Activated CD8-positive, alpha-beta T cell treated with anti-CD3 and anti-CD28 coated beads for 36 hours (primary cell): ENCODE results near the gene NOL7. TPM values are rescaled to one million over a fixed set of nuclear protein-coding genes. Genes with fewer than 3 reads are reported as not detected.

ENCODE experiments used
- ATAC-seq: fragments of 200-7000 bp; cut with Tn5 transposase; one replicate; pipeline ENCODE4 v1.10.0; 2021; ENCODE audit warnings: mild to moderate bottlenecking, moderate library complexity
- CTCF ChIA-PET: fragments of 350-600 bp; sonication (Branson Sonifier 250); formaldehyde crosslinking; loops from one replicate; lab custom pipeline; 2021; ENCODE audit warnings: antibody characterized with exemption; lab: Charles Lee
- POLR2A ChIA-PET: fragments of 350-600 bp; sonication (Branson Sonifier 250); formaldehyde crosslinking; loops from one replicate; lab custom pipeline; 2021; ENCODE audit warnings: antibody characterized with exemption; lab: Charles Lee
- DNase-seq: peaks from one replicate; pipeline ENCODE4 v3.0.0-alpha.2; 2020
- H3K27ac Mint-ChIP-seq: one replicate; pipeline ENCODE4 v1.8.0; 2021; ENCODE audit warnings: mild to moderate bottlenecking, mixed read lengths
- H3K27me3 Mint-ChIP-seq: one replicate; pipeline ENCODE4 v1.8.0; 2021; ENCODE audit warnings: mixed read lengths
- H3K36me3 Mint-ChIP-seq: one replicate; pipeline ENCODE4 v1.8.0; 2021; ENCODE audit warnings: low read depth, mixed read lengths
- H3K4me1 Mint-ChIP-seq: one replicate; pipeline ENCODE4 v1.8.0; 2021; ENCODE audit warnings: low read depth, mixed read lengths
- H3K4me3 Mint-ChIP-seq: one replicate; pipeline ENCODE4 v1.8.0; 2021; ENCODE audit warnings: mild to moderate bottlenecking, moderate library complexity, mixed read lengths
- H3K9me3 Mint-ChIP-seq: one replicate; pipeline ENCODE4 v1.8.0; 2021; ENCODE audit warnings: mixed read lengths
- CTCF ChIP-seq: fragments of 200-600 bp; IDR thresholded peaks from one replicate; pipeline ENCODE4 v1.8.0; 2022; ENCODE audit warnings: antibody characterized with exemption, mild to moderate bottlenecking
- intact Hi-C: fragments of 100-400 bp; cut with micrococcal nuclease; formaldehyde crosslinking; loops from one replicate; pipeline ENCODE4 v1.10.0; 2022
- total RNA-seq, 2 experiments: library from RNA; stranded (reverse); gene quantifications; one replicate each; pipeline ENCODE4 v1.2.3, GENCODE V29; 2021

Gene NOL7
- total RNA-seq, 2 experiments from 2014 or later: 95.2 to 95.8 TPM

GRCh38 chr6:13655700-13656099 lies 40.6 kb downstream of the NOL7 start:
- POLR2A ChIA-PET: no interaction called here
- TF ChIP-seq CTCF: no peak
- intact Hi-C loops: no loop called here
- DNase-seq: no peak
- CTCF ChIA-PET: interaction anchor here (1.4 kb wide), 1 partner anchor 31 kb away, joined by 3 read pairs; no protein-coding TSS in a partner anchor
- no peaks in the 10 kb centered on the region for H3K27me3 Mint-ChIP-seq
- H3K4me1 Mint-ChIP-seq: peaks cover 30% of the 10 kb centered on the region
- peak overlapping the region; percentile 0 for H3K27ac Mint-ChIP-seq
- no peaks in the 10 kb centered on the region for H3K9me3 Mint-ChIP-seq
- no peak overlapping the region for H3K4me3 Mint-ChIP-seq
- peaks cover 19% of the 10 kb centered on the region for H3K36me3 Mint-ChIP-seq
- no peak for ATAC-seq

- TF ChIP-seq CTCF: no peak
- Mint-ChIP-seq H3K9me3 (no peaks in the 10 kb centered on the region), H3K27ac (no peak overlapping the region), H3K4me3 (no peak overlapping the region), H3K27me3 (no peaks in the 10 kb centered on the region), H3K36me3 (peaks cover 11% of the 10 kb centered on the region), H3K4me1 (peaks cover 63% of the 10 kb centered on the region)
- CTCF ChIA-PET: interaction anchor here (1.3 to 1.6 kb wide), 2 partner anchors 36 to 50 kb away, joined by 4 to 5 read pairs; no protein-coding TSS in a partner anchor
- DNase-seq: no peak
- intact Hi-C loops: no loop called here
- ATAC-seq: no peak
- POLR2A ChIA-PET: interaction anchor here (0.6 to 0.9 kb wide), 2 partner anchors 19 to 44 kb away, joined by 3 to 4 read pairs; no protein-coding TSS in a partner anchor
Measured at GRCh38 chr6:13660273-13660672, 45.1 kb downstream of the NOL7 start.

DNA sequence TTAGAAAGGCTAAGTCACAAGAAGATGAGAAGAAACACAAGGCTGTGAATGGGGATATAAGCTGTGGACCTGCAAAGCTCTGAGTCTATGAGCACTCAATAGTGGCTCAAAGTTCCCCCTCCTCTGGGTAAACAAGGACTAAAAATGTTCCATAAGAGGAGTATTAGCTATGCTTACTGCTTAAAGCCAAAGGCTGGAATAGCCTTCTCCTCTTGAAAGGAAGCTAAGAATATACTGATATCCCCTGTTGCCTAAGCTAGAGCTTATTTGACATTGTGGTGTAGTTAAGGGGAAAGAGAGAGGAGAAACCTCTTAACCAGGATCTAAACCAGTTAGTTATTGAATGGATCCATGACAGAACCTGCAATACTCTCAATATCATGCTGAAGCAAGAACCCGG lies 45.8 kb downstream of the NOL7 start:
- Mint-ChIP-seq H3K36me3 (peaks cover 12% of the 10 kb centered on the region), H3K27ac (no peak overlapping the region), H3K27me3 (no peaks in the 10 kb centered on the region), H3K4me1 (peaks cover 66% of the 10 kb centered on the region), H3K9me3 (no peaks in the 10 kb centered on the region), H3K4me3 (no peak overlapping the region)
- no peak for DNase-seq
- TF ChIP-seq CTCF: no peak
- ChIA-PET POLR2A (interaction anchor here (0.9 to 1.1 kb wide), 2 partner anchors 43 to 46 kb away, joined by 4 read pairs; partner anchors contain the start of gene NOL7), CTCF (interaction anchor here (1.6 kb wide), 1 partner anchor 49 kb away, joined by 5 read pairs; no protein-coding TSS in a partner anchor)
- intact Hi-C loops: no loop called here
- ATAC-seq: no peak

GRCh38 chr6:13661647-13662046 lies 46.5 kb downstream of the NOL7 start:
- CTCF ChIA-PET: interaction anchor here (1.6 kb wide), 1 partner anchor 48 kb away, joined by 5 read pairs; no protein-coding TSS in a partner anchor
- no peak for TF ChIP-seq CTCF
- POLR2A ChIA-PET: interaction anchor here (1.1 kb wide), 1 partner anchor 47 kb away, joined by 4 read pairs; the partner anchor contains the start of gene NOL7
- Mint-ChIP-seq H3K27me3 (no peaks in the 10 kb centered on the region), H3K27ac (no peak overlapping the region), H3K4me1 (peaks cover 69% of the 10 kb centered on the region), H3K4me3 (no peak overlapping the region), H3K36me3 (peaks cover 14% of the 10 kb centered on the region), H3K9me3 (no peaks in the 10 kb centered on the region)
- no peak for DNase-seq
- no peak for ATAC-seq
- intact Hi-C loops: no loop called here

DNA sequence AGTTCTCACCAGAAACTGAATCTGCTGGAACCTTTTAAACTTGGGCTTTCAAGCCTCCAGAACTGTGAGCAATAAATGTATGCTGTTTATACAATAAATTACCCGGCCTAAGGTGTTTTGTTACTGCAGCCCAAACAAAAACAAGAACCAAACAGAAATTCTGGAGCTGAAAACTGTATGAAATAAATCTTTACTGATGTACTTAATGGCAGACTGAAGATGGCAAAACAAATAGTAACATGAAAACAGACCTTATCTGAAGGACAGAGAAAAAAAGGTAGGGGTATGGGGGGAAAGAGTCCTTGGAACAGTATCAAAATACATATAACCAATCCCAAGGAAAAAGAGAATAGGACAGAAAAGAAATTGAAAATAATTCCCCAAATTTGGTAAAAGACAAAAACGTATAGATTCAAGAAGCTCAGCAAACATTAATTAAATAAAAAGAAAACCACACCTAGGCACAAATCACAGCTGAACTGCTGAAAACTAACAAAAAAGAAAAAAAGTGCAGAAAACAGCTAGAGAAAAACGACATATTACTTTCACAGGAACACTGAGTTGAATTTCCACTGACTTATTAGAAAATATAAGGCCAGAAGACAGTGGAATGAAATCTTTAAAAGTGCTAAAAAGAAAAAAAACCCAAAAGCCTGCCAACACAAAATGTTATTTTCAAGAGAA lies 47.7 kb downstream of the NOL7 start:
- Mint-ChIP-seq H3K4me3 (no peak overlapping the region), H3K9me3 (no peaks in the 10 kb centered on the region), H3K4me1 (peaks cover 76% of the 10 kb centered on the region), H3K27ac (peak overlapping the region; percentile 50), H3K36me3 (peaks cover 12% of the 10 kb centered on the region), H3K27me3 (no peaks in the 10 kb centered on the region)
- ChIA-PET CTCF (interaction anchor here (0.8 kb wide), 1 partner anchor 31 kb away, joined by 3 read pairs; no protein-coding TSS in a partner anchor), POLR2A (interaction anchor here (0.9 kb wide), 1 partner anchor 11 kb away, joined by 3 read pairs; no protein-coding TSS in a partner anchor)
- intact Hi-C loops: no loop called here
- DNase-seq (no peak), ATAC-seq (no peak)
- TF ChIP-seq CTCF: no peak
